K562 (cell line): ENCODE results near the gene CPE.

ENCODE experiments used
- BRF1 ChIP-seq: IDR thresholded peaks from 3 replicates; pipeline ENCODE4 v1.6.1; 2011; ENCODE audit warnings: borderline replicate concordance, mild to moderate bottlenecking; ENCODE audit not compliant: insufficient read length; ENCODE audit errors: extremely low read depth
- GABPA ChIP-seq: fragments of 200-800 bp; sonication (Bioruptor generic); conservative IDR thresholded peaks from 2 replicates; pipeline ENCODE4 v1.6.1; 2016; ENCODE audit warnings: low read depth, missing genetic modification characterization, missing compliant biosample characterization
- MAX ChIP-seq: sonication (generic); formaldehyde crosslinking; IDR thresholded peaks from 2 replicates; pipeline ENCODE4 v1.9.0; 2022; ENCODE audit warnings: mild to moderate bottlenecking, missing genetic modification reagents
- ZNF408 ChIP-seq: fragments of 250-450 bp; sonication (Bioruptor Pico); IDR thresholded peaks from 2 replicates; pipeline ENCODE4 v1.4.0; 2020; ENCODE audit warnings: low read depth, mild to moderate bottlenecking, moderate library complexity

DNA sequence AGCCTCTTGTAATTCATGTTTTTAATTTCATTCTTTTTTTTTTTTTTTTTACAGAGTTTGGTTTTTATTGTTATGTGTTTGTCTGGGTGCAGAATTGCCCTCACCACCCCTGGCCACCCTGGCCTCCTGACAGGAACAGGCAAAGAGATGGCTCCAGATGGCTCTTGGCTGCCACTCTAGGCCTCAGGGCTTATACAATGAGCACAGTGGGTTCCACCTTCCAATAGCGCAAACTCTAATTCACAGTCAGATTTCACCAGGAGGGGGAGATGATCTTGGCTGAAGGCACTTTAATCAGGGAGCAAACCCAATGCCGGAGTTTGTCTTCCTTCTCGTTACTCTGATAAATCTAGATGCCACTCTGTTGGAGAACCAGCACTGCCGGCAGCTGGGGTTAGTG, 24.8 kb downstream of the CPE start:
- TF ChIP-seq GABPA (tag) (no peak), ZNF408 (CRISPR knock-in tag) (no peak), BRF1 (no peak), MAX (CRISPR knock-in tag) (no peak)
